Measurements from ENCODE around the gene NUDT21.

- TF ChIP-seq CTCF (IDR thresholded peaks at IDR 0.05) = no peak
- TF ChIP-seq POLR2A (IDR thresholded peaks at IDR 0.05) = no peak
Observed at GRCh38 chr16:56420613-56421012, 30.5 kb downstream of the NUDT21 start.
